Pancreas (tissue), 10 donors: ENCODE measurements around the gene MBLAC2. TPM values are rescaled to one million over a fixed set of nuclear protein-coding genes. Genes with fewer than 3 reads are reported as not detected.

Experiments
- ATAC-seq, 4 donors: fragments of 200-7000 bp; cut with Tn5 transposase; one replicate each; pipeline versions ENCODE4 v1.8.0 to v1.9.1; 2020; ENCODE audit warnings: mild to moderate bottlenecking in 4 of 4, moderate library complexity in 4 of 4
- DNase-seq, 6 donors: peaks; one replicate each; pipeline ENCODE4 v3.0.0-alpha.2; 2020
- FAIRE-seq: peaks from 2 replicates; lab custom pipeline; 2012; peaks lifted over from hg19 to GRCh38; lab: Jason Lieb, UNC
- H3K27ac ChIP-seq, 4 donors: fragments of 200-600 bp; sonication (generic); 1 replicate in 3 of 4; 2 replicates in 1 of 4; pipeline versions ENCODE4 v1.5.0 to v1.8.0; 2020
- H3K27me3 ChIP-seq, 4 donors: fragments of 200-600 bp; one replicate each; pipeline ENCODE4 v1.8.0; 2021
- H3K36me3 ChIP-seq, 3 donors: fragments of 200-600 bp; sonication (generic) in 1 of 3; one replicate each; pipeline versions ENCODE4 v1.5.0 to v1.8.0; 2020 to 2021
- H3K4me1 ChIP-seq, 3 donors: fragments of 200-600 bp; one replicate each; pipeline ENCODE4 v1.8.0; 2021
- H3K4me3 ChIP-seq, 4 donors: fragments of 200-600 bp; sonication (generic) in 2 of 4; one replicate each; pipeline versions ENCODE4 v1.5.0 to v1.8.0; 2020 to 2021
- H3K9me3 ChIP-seq, 4 donors: fragments of 200-600 bp; one replicate each; pipeline ENCODE4 v1.8.0; 2021
- WGBS, 2 donors: extraction: QIAGEN DNeasy Blood & Tissue Kit; methylation state at CpG; one replicate each; pipeline ENCODE4 v1.1.7; 2013; 5-methylcytosine and 5-hydroxymethylcytosine counted together
- intact Hi-C, 3 donors: fragments of 100-400 bp; cut with DNase I; formaldehyde crosslinking; loops; one replicate each; pipeline versions ENCODE4 v1.11.1 to v1.14.2; 2022
- polyA plus RNA-seq, 2 donors: library from polyadenylated mRNA; stranded (reverse); fragments of 200-250 nt; gene quantifications; one replicate each; pipeline ENCODE4 v1.2.3, GENCODE V29; 2013
- total RNA-seq, 6 donors: library from RNA; stranded (reverse); fragmentation: NEBNext Ultra II Directional in 4 of 6; extraction: Animal tissue kit (Norgen Biotek cat#: 25700) in 4 of 6; gene quantifications; one replicate each; pipeline versions ENCODE4 v1.2.1 to v1.2.4, GENCODE V29; 2021 to 2023
- TF ChIP-seq, protein P1 (sequence below), 4 donors: fragments of 200-600 bp; sonication (generic) in 3 of 4; IDR thresholded peaks; one replicate each; pipeline versions ENCODE4 v1.5.0 to v1.8.0; 2021; ENCODE audit warnings: antibody characterized with exemption in 4 of 4
- donor health status: healthy with polysubstance abuse.
- donor health status: DM: no; HTN: no; CAD: no; lungs with moderate emphysema.
- donor health status: DM: no; HTN: no; CAD: no.
- donor health status: control.
- donor health status: control.
- donor health status: Bipolar disorder and iron deficiency.
- donor health status: DM: yes; HTN: yes; CAD: no.
- donor health status: DM: no; HTN: no; CAD: no.
- donor health status: DM: no; HTN: no; CAD: no.
- donor health status: DM: yes; HTN: yes; CAD: no.

Gene MBLAC2
- total and polyA plus RNA-seq, 8 donors, result 1.5 to 3.5 (median 2.8) TPM

DNA sequence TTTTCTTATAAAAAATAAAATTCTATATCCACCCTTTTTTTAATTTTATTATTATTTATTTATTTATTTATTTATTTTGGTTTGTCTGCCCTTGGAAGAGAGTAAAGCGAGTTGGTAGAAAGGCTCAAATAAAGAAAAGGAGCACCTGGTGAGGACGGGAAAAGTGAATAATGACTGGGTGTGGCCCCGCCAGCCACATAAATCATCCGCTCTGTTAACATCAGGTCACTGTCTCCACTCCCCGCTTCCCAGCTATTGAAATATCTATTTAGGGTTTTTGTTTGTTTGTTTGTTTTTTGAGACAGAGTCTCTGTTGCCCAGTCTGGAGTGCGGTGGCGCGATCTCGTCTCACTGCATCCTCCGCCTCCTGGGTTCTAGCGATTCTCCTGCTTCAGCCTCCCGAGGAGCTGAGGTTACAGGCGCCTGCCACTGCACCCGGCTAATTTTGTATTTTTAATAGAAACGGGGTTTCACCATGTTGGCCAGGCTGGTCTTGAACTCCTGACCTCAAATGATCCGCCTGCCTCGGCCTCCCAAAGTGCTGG is 937 bp upstream of the MBLAC2 start:
- Histone ChIP-seq H3K4me1 (peaks cover 11 to 14% (median 11%) of the 10 kb centered on the region in 3 donors), H3K9me3 (no peaks in the 10 kb centered on the region), H3K27ac (no peak overlapping the region), H3K36me3 (no peaks in the 10 kb centered on the region), H3K4me3 (peak overlapping the region in 2 of 4 donors; percentile 88 to 94), H3K27me3 (no peaks in the 10 kb centered on the region)
- intact Hi-C loops, result loop anchor here in 1 of 3 donors (10.0 kb wide), 1 partner anchor 49 kb away; the partner anchor contains the start of gene LYSMD3
- ATAC-seq (no peak), DNase-seq (no peak), FAIRE-seq (no peak)
- 66 to 75% methylated on average over 17 of the region's 17 CpGs for WGBS, 2 donors
- TF ChIP-seq, protein P1, sequence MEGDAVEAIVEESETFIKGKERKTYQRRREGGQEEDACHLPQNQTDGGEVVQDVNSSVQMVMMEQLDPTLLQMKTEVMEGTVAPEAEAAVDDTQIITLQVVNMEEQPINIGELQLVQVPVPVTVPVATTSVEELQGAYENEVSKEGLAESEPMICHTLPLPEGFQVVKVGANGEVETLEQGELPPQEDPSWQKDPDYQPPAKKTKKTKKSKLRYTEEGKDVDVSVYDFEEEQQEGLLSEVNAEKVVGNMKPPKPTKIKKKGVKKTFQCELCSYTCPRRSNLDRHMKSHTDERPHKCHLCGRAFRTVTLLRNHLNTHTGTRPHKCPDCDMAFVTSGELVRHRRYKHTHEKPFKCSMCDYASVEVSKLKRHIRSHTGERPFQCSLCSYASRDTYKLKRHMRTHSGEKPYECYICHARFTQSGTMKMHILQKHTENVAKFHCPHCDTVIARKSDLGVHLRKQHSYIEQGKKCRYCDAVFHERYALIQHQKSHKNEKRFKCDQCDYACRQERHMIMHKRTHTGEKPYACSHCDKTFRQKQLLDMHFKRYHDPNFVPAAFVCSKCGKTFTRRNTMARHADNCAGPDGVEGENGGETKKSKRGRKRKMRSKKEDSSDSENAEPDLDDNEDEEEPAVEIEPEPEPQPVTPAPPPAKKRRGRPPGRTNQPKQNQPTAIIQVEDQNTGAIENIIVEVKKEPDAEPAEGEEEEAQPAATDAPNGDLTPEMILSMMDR (IDR thresholded peaks at IDR 0.05), result no peak

DNA sequence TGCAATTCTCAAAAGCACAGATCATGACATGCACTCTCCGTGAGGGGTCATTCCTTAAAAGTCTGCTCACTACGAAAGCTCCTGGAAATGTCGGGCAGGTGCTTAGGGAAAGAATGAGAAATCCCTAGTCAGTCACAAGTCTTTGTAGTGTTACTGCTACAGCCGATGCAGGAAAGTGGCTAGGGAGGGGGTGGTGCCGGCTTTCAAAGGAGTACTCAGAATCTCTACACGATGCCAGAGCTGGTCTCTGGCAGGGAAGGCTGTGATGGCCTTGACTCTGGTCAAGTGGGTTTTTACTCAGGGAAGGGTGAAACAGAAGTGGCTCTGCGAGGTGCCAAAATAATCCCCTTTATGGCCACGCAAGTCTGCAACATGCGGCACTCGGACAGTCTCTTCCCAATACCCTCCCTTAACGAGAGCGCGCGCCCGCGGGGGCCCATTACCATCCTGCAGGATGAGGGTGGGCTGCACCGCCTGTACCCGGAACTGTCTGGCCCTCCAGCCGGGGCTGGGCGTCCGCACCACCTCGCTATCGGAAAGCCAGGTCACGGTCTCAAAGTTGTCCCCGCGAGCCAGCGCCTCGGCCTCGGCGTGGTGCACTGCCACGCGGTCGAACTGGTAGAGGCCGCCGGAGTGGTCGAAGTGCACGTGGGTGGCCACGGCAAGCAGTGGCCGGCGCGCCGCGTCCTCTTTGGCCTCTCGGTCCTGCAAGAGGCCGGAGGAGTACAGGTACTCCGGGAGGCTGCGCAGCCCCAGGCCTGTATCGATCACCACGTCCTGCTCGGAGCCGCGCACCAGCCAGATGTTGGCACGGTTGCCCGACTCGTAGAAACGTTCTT is 956 bp downstream of the MBLAC2 start:
- intact Hi-C loops, result loop anchor here in 1 of 3 donors (10.0 kb wide), 1 partner anchor 51 kb away; the partner anchor contains the start of gene LYSMD3
- no peak for FAIRE-seq

DNA sequence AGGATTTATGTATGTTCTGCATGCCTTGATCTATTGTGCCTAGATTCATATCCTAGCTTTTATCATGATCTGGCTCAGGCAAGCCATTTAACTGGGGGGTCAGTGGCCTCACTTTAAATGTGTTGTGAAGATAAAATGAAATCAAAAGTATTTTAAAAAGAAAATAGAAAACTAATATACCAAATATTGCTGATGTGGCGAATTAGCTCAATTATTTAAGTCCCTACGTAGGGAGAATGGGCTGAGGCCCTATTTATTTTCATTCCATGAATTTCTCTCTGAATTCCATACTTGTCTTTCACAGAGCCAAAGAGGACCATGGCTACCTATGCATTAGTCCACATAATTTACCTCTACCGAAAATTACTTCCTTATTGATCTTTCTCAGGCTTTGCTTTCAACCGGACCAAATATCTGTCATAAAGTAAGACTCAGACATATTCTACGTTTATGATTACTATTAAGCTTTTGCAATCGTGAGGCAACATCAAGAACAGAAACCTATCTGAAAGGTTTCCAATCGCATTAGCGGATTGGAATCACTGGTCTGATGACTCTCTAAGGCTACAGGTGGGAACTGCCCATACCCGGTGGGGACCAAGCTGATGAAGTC is 1.7 kb downstream of the MBLAC2 start:
- Histone ChIP-seq H3K27me3 (no peaks in the 10 kb centered on the region), H3K36me3 (no peaks in the 10 kb centered on the region), H3K9me3 (no peaks in the 10 kb centered on the region), H3K27ac (peak overlapping the region in 1 of 4 donors; percentile 82), H3K4me1 (peaks cover 11 to 14% (median 11%) of the 10 kb centered on the region in 3 donors), H3K4me3 (peak overlapping the region; percentile 34 to 94 (median 90))
- TF ChIP-seq, protein P1 (IDR thresholded peaks at IDR 0.05), result no peak
- WGBS, 2 donors, result 18 to 19% methylated on average over 9 of the region's 9 CpGs
- FAIRE-seq (no peak), DNase-seq (no peak), ATAC-seq (peak in 2 of 4 donors; percentile 0)
- intact Hi-C loops, result loop anchor here in 1 of 3 donors (10.0 kb wide), 1 partner anchor 52 kb away; the partner anchor contains the start of gene LYSMD3

More for the DNA sequence above, 956 bp downstream of the MBLAC2 start:
- Histone ChIP-seq H3K27ac (peak overlapping the region; percentile 79 to 92 (median 84)), H3K36me3 (no peaks in the 10 kb centered on the region), H3K4me1 (peaks cover 11 to 14% (median 11%) of the 10 kb centered on the region in 3 donors), H3K27me3 (no peaks in the 10 kb centered on the region), H3K4me3 (peak overlapping the region; percentile 34 to 94 (median 90)), H3K9me3 (no peaks in the 10 kb centered on the region)
- peak; percentile 17 to 53 (median 52) for ATAC-seq
- TF ChIP-seq, protein P1 (IDR thresholded peaks at IDR 0.05), result no peak
- DNase-seq, result peak in 5 of 6 donors; percentile 16 to 88 (median 31)
- WGBS, 2 donors, result 0% methylated on average over 38 to 56 of the region's 56 CpGs

DNA sequence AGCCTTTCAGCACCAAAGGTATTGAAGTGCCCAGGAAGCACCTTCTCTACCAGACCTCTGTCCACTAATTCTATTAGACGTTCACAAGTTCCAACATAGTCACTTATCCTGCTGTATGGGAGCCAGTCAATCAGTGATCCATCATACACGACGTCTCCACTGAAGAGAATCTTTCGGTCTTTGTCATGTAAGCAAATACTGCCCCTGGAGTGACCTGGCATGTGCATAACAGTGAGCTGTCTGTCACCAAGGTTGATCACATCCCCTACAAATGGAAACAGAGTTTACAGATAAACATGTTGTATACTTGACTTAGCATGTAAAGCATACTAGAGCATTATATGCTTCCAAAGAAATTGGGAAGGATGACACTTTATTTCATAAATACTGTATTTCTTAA is 13.3 kb downstream of the MBLAC2 start:
- Histone ChIP-seq H3K36me3 (peaks cover 0 to 4% (median 0%) of the 10 kb centered on the region in 3 donors), H3K27me3 (no peaks in the 10 kb centered on the region), H3K9me3 (no peaks in the 10 kb centered on the region), H3K4me3 (no peak overlapping the region), H3K4me1 (no peaks in the 10 kb centered on the region), H3K27ac (no peak overlapping the region)
- TF ChIP-seq, protein P1 (IDR thresholded peaks at IDR 0.05), result no peak
- 72 to 77% methylated on average over 4 of the region's 4 CpGs for WGBS, 2 donors
- DNase-seq (no peak), FAIRE-seq (no peak), ATAC-seq (no peak)
- intact Hi-C loops, result no loop called here
